DND-41 (cell line): ENCODE data around the gene GBP5.

Experiments used
- EZH2 ChIP-seq: IDR thresholded peaks from 3 replicates; pipeline ENCODE4 v1.6.1; 2012; ENCODE audit warnings: borderline replicate concordance, low read depth, mild to moderate bottlenecking, moderate library complexity, low read length, inconsistent platforms; ENCODE audit not compliant: severe bottlenecking
- TF ChIP-seq, protein P1 (sequence below): IDR thresholded peaks from 2 replicates; pipeline ENCODE4 v1.5.1; 2012; ENCODE audit warnings: borderline replicate concordance, low read length, moderate library complexity, mild to moderate bottlenecking; ENCODE audit not compliant: poor library complexity, severe bottlenecking; ENCODE audit errors: extremely low read depth

DNA sequence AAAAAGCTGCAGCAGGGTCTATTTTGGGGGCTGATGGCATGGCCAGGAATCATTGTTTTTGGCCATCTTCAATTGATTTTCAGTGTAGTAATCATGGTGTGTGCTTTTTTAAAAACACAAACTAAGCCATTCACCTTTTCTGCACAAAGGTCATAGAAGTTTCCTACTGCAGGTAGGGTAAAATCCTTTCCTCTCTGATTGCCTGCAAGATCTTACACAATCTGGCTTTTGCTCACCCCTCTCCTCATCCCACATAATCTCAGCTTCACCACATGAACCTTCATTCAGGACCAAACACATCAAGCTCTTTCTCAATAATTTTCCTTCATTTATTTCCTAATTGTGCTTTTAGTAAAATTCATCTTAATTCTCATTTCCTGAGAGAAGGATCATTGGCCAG lies 38.3 kb upstream of the GBP5 start:
- TF ChIP-seq, protein P1, sequence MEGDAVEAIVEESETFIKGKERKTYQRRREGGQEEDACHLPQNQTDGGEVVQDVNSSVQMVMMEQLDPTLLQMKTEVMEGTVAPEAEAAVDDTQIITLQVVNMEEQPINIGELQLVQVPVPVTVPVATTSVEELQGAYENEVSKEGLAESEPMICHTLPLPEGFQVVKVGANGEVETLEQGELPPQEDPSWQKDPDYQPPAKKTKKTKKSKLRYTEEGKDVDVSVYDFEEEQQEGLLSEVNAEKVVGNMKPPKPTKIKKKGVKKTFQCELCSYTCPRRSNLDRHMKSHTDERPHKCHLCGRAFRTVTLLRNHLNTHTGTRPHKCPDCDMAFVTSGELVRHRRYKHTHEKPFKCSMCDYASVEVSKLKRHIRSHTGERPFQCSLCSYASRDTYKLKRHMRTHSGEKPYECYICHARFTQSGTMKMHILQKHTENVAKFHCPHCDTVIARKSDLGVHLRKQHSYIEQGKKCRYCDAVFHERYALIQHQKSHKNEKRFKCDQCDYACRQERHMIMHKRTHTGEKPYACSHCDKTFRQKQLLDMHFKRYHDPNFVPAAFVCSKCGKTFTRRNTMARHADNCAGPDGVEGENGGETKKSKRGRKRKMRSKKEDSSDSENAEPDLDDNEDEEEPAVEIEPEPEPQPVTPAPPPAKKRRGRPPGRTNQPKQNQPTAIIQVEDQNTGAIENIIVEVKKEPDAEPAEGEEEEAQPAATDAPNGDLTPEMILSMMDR, result no peak
- no peak for TF ChIP-seq EZH2
